ENCODE measurements around the gene SAP25.
"Not testable (repeated sequence)": the region's sequence is repeated elsewhere in the genome, so short reads cannot be mapped to it uniquely, and the experiment has no call there.

Gene SAP25

DNA sequence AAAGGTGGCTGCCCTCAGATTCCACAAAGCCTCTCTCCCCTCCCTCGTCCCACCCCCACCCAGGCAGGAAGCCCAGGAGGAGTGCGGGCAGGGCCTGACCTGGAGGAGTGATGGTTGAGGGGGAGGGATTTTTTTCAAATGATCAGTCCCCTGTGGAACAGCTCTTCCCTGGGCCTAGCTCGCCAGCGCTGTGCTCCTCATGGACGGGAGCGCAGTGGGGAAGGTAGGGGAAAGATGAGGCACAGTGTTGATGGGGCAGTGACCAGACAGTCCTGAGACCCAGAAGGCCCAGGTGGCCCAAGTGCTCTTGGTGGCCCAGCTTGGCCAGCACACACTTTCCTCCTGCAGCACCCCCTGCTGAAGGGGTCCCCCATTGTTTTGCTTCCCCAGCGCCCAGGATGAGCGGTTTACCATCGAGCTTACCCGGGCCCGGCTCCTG, 8.5 kb downstream of the SAP25 start:
- Histone ChIP-seq H3K36me3 (ENCODE audit: control insufficient read depth, insufficient read depth, low read length) (peaks cover 6% of the 10 kb centered on the region), H3K27ac (ENCODE audit: low read depth, low read length) (no peak overlapping the region), H3K4me1 (ENCODE audit: control insufficient read depth, insufficient read depth, low read length) (peaks cover 26% of the 10 kb centered on the region; the same call in 1 of the 2 replicates), H3K9me3 (ENCODE audit: control insufficient read depth, insufficient read depth, low read depth, low read length) (no peaks in the 10 kb centered on the region), H3K9ac (ENCODE audit: low read length) (no peak overlapping the region), H3K4me3 (ENCODE audit: low read depth, low read length) (no peak overlapping the region), H3K27me3 (ENCODE audit: control insufficient read depth, insufficient read depth, low read length) (no peaks in the 10 kb centered on the region)

DNA sequence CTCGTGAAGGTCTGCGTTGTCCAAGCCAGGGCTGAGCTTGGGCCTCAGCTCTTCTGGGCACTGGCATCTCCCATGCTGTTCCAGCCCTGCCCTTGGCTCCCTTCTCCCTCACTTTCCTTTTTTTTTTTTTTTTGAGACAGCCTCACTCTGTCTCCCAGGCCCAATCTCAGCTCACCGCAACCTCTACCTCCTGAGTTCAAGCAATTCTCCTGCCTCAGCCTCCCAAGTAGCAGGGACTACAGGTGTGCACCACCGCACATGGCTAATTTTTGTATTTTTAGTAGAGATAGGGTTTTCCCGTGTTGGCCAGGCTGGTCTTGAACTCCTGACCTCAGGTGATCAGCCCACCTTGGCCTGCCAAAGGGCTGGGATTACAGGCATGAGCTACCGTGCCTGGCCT, 9.3 kb downstream of the SAP25 start:
- H3K27ac ChIP-seq (ENCODE audit: low read depth, low read length) = not testable (repeated sequence)

GRCh38 chr7:100563809-100564400, 9.8 kb downstream of the SAP25 start:
- Histone ChIP-seq H3K9me3 (ENCODE audit: control insufficient read depth, insufficient read depth, low read depth, low read length) (no peaks in the 10 kb centered on the region), H3K27ac (ENCODE audit: low read depth, low read length) (no peak overlapping the region), H3K27me3 (ENCODE audit: control insufficient read depth, insufficient read depth, low read length) (no peaks in the 10 kb centered on the region), H3K36me3 (ENCODE audit: control insufficient read depth, insufficient read depth, low read length) (peaks cover 6% of the 10 kb centered on the region), H3K4me1 (ENCODE audit: control insufficient read depth, insufficient read depth, low read length) (peaks cover 20% of the 10 kb centered on the region; the same call in 1 of the 2 replicates), H3K9ac (ENCODE audit: low read length) (no peak overlapping the region), H3K4me3 (ENCODE audit: low read depth, low read length) (no peak overlapping the region)

More for the DNA sequence above, 9.3 kb downstream of the SAP25 start:
- H3K9ac ChIP-seq (ENCODE audit: low read length); H3K36me3 ChIP-seq (ENCODE audit: control insufficient read depth, insufficient read depth, low read length); H3K27me3 ChIP-seq (ENCODE audit: control insufficient read depth, insufficient read depth, low read length); H3K4me3 ChIP-seq (ENCODE audit: low read depth, low read length); H3K9me3 ChIP-seq (ENCODE audit: control insufficient read depth, insufficient read depth, low read depth, low read length): not testable (repeated sequence)
- peaks cover 24% of the 10 kb centered on the region; the same call in 1 of the 2 replicates for H3K4me1 ChIP-seq (ENCODE audit: control insufficient read depth, insufficient read depth, low read length)

GRCh38 chr7:100563100-100563564, 10.6 kb downstream of the SAP25 start:
- peaks cover 15% of the 10 kb centered on the region; the same call in 1 of the 2 replicates for H3K4me1 ChIP-seq (ENCODE audit: control insufficient read depth, insufficient read depth, low read length)
- no peak overlapping the region for H3K27ac ChIP-seq (ENCODE audit: low read depth, low read length)
- no peak overlapping the region for H3K9ac ChIP-seq (ENCODE audit: low read length)
- peaks cover 7% of the 10 kb centered on the region for H3K36me3 ChIP-seq (ENCODE audit: control insufficient read depth, insufficient read depth, low read length)
- no peak overlapping the region for H3K4me3 ChIP-seq (ENCODE audit: low read depth, low read length)
- no peaks in the 10 kb centered on the region for H3K9me3 ChIP-seq (ENCODE audit: control insufficient read depth, insufficient read depth, low read depth, low read length)
- no peaks in the 10 kb centered on the region for H3K27me3 ChIP-seq (ENCODE audit: control insufficient read depth, insufficient read depth, low read length)

GRCh38 chr7:100562195-100563099, 11.3 kb downstream of the SAP25 start:
- Histone ChIP-seq H3K4me3 (ENCODE audit: low read depth, low read length) (no peak overlapping the region), H3K27ac (ENCODE audit: low read depth, low read length) (no peak overlapping the region), H3K9ac (ENCODE audit: low read length) (no peak overlapping the region), H3K36me3 (ENCODE audit: control insufficient read depth, insufficient read depth, low read length) (peaks cover 9% of the 10 kb centered on the region), H3K27me3 (ENCODE audit: control insufficient read depth, insufficient read depth, low read length) (no peaks in the 10 kb centered on the region), H3K9me3 (ENCODE audit: control insufficient read depth, insufficient read depth, low read depth, low read length) (no peaks in the 10 kb centered on the region), H3K4me1 (ENCODE audit: control insufficient read depth, insufficient read depth, low read length) (peaks cover 9% of the 10 kb centered on the region; the same call in 1 of the 2 replicates)

DNA sequence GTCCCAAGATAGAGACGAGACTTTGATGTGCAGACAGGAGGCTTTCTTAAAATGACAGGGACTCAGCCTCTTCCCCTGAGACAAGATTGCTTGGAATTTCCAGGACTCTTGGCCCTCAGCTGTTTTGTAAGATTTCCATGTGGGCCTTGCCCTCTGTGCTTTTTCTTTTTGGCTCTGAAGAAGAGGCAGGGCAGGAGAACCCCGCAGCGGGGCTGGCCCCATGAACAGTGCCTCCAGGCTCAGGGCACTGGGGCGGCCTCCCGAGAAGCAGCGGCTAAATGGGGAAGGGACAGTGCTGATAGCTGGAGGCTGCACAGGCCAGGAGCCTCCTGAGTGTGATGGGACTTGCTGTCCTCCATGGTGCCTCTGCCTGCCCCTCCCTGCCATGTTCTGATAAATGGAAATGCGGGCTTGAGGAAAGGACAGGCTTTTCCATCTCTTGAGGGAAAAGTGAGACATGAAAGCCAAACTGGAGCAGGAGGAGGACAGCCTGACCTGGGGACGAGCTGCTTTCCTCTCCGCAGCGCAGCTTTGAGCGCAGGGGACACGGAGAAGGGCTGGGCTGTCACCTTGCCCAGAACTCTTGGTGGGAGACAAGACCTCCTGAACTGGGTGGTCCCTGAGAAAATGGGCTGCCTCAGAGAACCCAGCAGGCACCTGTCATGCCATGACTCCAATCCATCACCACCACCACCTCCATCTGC, 12.1 kb downstream of the SAP25 start:
- Histone ChIP-seq H3K36me3 (ENCODE audit: control insufficient read depth, insufficient read depth, low read length) (peaks cover 11% of the 10 kb centered on the region), H3K9ac (ENCODE audit: low read length) (no peak overlapping the region), H3K9me3 (ENCODE audit: control insufficient read depth, insufficient read depth, low read depth, low read length) (no peaks in the 10 kb centered on the region), H3K4me3 (ENCODE audit: low read depth, low read length) (no peak overlapping the region), H3K27me3 (ENCODE audit: control insufficient read depth, insufficient read depth, low read length) (no peaks in the 10 kb centered on the region), H3K27ac (ENCODE audit: low read depth, low read length) (no peak overlapping the region), H3K4me1 (ENCODE audit: control insufficient read depth, insufficient read depth, low read length) (0 out of 2 replicates have a peak, but pooled peaks cover 4% of the 10 kb centered on the region)

GRCh38 chr7:100559127-100559526, 14.6 kb downstream of the SAP25 start:
- no peaks in the 10 kb centered on the region for H3K9me3 ChIP-seq (ENCODE audit: control insufficient read depth, insufficient read depth, low read depth, low read length)
- H3K36me3 ChIP-seq (ENCODE audit: control insufficient read depth, insufficient read depth, low read length) = peaks cover 26% of the 10 kb centered on the region
- no peaks in the 10 kb centered on the region for H3K27me3 ChIP-seq (ENCODE audit: control insufficient read depth, insufficient read depth, low read length)
- H3K4me3 ChIP-seq (ENCODE audit: low read depth, low read length) = no peak overlapping the region
- H3K9ac ChIP-seq (ENCODE audit: low read length) = no peak overlapping the region
- 0 out of 2 replicates have a peak, but pooled peaks cover 2% of the 10 kb centered on the region for H3K4me1 ChIP-seq (ENCODE audit: control insufficient read depth, insufficient read depth, low read length)
- no peak overlapping the region for H3K27ac ChIP-seq (ENCODE audit: low read depth, low read length)

DNA sequence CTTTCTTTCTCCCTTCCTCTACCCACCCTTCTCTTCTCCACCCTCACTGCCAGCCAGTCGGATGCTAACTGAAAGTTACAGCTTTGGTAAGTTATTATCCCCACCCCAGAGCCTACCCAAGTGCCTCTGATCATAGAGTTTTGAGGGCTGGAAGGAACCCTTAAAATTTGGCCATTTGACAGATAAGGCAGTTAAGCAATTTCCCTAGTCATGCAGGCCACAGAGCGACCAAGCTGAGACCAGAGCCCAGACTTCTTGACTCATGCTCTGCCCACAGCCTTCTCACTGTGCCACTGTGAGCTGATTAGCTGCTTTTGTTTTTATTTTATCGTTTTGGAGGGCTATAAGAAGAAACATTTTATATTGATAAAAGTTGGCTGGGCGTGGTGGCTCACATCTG, 17.2 kb downstream of the SAP25 start:
- no peaks in the 10 kb centered on the region for H3K4me1 ChIP-seq (ENCODE audit: control insufficient read depth, insufficient read depth, low read length)
- no peaks in the 10 kb centered on the region for H3K9me3 ChIP-seq (ENCODE audit: control insufficient read depth, insufficient read depth, low read depth, low read length)
- H3K36me3 ChIP-seq (ENCODE audit: control insufficient read depth, insufficient read depth, low read length) = peaks cover 41% of the 10 kb centered on the region
- H3K4me3 ChIP-seq (ENCODE audit: low read depth, low read length) = no peak overlapping the region
- no peak overlapping the region for H3K27ac ChIP-seq (ENCODE audit: low read depth, low read length)
- H3K27me3 ChIP-seq (ENCODE audit: control insufficient read depth, insufficient read depth, low read length) = no peaks in the 10 kb centered on the region
- H3K9ac ChIP-seq (ENCODE audit: low read length) = no peak overlapping the region

GRCh38 chr7:100555701-100556100, 18.0 kb downstream of the SAP25 start:
- Histone ChIP-seq H3K9ac (ENCODE audit: low read length) (no peak overlapping the region), H3K9me3 (ENCODE audit: control insufficient read depth, insufficient read depth, low read depth, low read length) (no peaks in the 10 kb centered on the region), H3K4me3 (ENCODE audit: low read depth, low read length) (no peak overlapping the region), H3K4me1 (ENCODE audit: control insufficient read depth, insufficient read depth, low read length) (no peaks in the 10 kb centered on the region), H3K27me3 (ENCODE audit: control insufficient read depth, insufficient read depth, low read length) (no peaks in the 10 kb centered on the region), H3K27ac (ENCODE audit: low read depth, low read length) (no peak overlapping the region), H3K36me3 (ENCODE audit: control insufficient read depth, insufficient read depth, low read length) (peaks cover 42% of the 10 kb centered on the region)

GRCh38 chr7:100553032-100553431, 20.7 kb downstream of the SAP25 start:
- Histone ChIP-seq H3K27ac (ENCODE audit: low read depth, low read length) (no peak overlapping the region), H3K4me1 (ENCODE audit: control insufficient read depth, insufficient read depth, low read length) (peaks cover under 1% of the 10 kb centered on the region; the same call in 1 of the 2 replicates), H3K9ac (ENCODE audit: low read length) (no peak overlapping the region), H3K4me3 (ENCODE audit: low read depth, low read length) (no peak overlapping the region), H3K27me3 (ENCODE audit: control insufficient read depth, insufficient read depth, low read length) (no peaks in the 10 kb centered on the region), H3K36me3 (ENCODE audit: control insufficient read depth, insufficient read depth, low read length) (peaks cover 59% of the 10 kb centered on the region), H3K9me3 (ENCODE audit: control insufficient read depth, insufficient read depth, low read depth, low read length) (no peaks in the 10 kb centered on the region)

All from HUES6 (cell line).